NCI-H345 treated with DMSO at 0.1 percent for 48 hours (cell line): ENCODE data around the gene HIKESHI.

Experiments
- DNase-seq: peaks from one replicate; lab custom pipeline; 2025; ENCODE audit not compliant: unreplicated experiment; lab: John Stamatoyannopoulos, UW

HIKESHI gene

GRCh38 chr11:86374069-86374468 is 72.0 kb downstream of the HIKESHI start:
- DNase-seq: no peak

- DNase-seq: no peak
Observed at GRCh38 chr11:86374586-86374985, 72.5 kb downstream of the HIKESHI start, which contains the start of gene CCDC81. Gene CCDC81 (plus strand): TSS chr11:86374887. CDS start chr11:86375164, 277 bp downstream.

DNA sequence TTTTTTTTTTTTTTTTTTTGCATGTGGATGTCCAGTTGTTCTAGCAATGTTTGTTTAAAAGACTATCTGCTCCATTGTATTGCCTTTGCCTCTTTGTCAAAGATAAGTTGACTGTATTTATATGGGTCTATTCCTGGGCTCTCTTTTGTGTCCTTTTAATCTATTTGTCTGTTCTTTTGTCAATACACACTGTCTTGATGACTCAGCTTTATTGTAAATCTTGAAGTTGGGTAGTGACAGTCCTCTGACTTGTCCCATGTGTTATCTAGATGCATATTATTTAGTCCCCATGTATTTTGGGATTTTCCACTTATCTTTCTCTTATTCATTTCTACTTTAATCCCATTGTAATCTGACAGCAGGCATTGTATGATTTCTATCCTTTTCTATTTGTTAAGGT is 75.9 kb downstream of the HIKESHI start:
- DNase-seq: no peak

DNA sequence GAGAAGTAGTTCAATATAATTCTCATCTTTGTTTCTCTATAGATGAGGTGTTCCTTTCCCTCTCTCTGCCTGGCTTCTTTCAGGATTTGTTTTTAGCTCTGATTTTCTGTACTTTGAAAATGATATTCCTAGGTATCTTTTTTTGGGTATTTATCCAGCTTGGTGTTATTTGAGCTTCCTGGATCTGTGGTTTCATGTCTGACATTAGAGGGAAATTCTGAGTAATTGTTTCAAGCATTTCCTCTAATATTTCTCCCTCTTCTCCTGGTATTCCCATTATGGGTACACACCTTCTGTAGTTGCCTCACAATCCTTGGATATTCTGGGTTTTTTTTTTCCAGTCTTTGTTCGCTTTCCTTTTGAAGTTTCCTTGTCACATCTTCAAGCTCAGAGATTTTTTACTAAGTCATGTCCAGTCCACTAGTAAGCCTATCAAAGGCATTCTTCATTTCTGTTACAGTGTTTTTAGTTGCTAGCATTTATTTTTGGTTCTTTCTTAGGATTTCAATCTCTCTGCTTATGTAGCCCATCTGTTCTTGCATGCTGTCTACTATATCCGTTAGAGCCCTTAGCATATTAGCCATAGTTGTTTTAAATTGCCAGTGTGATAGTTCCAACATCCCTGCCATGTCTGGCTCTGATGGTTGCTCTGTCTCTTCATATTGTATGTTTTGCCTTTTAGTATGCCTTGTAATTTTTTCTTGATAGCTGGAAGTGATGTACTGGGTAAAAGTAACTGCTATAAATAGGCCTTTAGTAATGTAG is 78.4 kb downstream of the HIKESHI start:
- DNase-seq: no peak

DNA sequence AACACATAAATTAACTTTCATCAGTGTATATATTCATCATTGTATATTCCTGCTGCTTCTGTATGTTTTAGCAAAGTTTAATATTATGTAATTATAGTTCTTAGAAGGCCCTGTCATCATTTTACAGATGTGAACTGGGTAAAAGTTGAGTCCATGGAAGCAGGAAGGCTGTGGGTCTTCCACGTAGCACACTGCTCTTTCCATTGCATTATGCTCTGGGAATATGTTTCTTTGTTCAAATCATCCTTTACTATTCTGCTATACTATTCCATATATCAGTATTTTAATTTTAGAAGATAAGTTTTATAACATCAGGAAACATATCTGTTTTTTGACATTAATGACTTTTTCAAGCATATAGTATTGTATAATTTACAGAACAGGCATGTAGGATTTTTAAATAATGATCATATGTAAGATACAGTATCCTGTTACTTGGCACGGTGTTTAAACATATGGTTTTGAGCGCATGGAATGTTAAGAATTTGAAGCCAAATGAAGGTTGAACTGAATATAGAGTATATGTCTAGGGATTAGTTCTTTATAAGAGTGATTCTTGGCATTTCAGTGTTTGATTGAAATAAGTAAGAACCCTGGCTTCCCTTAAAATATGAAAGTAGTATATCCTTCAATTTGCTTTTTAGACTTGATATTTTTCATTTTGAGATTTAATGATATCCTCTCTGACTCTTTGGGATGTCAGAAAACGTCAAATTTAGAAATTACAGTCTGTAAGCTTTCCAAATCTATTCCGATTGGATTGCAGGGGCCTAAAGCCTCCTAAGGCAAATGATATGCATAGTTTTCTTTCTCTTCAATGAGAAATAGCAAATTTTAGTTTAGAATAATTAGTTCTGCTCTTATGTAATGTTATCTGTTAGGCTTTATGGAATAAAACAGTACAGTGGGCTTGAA is 81.3 kb downstream of the HIKESHI start:
- no peak for DNase-seq

- DNase-seq: no peak
Observed at GRCh38 chr11:86386283-86386682, 84.2 kb downstream of the HIKESHI start.

- no peak for DNase-seq
Observed at GRCh38 chr11:86386746-86387145, 84.7 kb downstream of the HIKESHI start.

DNA sequence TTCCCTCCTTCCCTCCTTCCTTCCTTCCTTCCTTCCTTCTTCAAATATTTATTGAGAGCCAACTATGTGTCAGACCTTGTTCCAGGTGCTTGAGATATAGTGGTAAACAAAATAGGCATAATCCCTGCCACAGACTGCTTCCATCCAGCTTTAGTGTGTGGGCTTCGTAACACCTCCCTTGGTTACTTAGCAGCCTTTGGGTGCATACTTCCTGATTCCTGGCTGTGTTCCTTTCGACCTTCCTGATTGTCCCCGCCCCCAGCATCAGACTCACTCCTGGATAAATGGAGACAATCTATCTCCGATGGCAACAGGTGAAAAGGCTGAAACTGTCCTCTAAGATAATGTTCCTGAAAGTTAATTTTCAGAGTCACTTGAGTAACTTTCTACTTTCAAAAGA is 86.2 kb downstream of the HIKESHI start:
- DNase-seq: no peak

DNA sequence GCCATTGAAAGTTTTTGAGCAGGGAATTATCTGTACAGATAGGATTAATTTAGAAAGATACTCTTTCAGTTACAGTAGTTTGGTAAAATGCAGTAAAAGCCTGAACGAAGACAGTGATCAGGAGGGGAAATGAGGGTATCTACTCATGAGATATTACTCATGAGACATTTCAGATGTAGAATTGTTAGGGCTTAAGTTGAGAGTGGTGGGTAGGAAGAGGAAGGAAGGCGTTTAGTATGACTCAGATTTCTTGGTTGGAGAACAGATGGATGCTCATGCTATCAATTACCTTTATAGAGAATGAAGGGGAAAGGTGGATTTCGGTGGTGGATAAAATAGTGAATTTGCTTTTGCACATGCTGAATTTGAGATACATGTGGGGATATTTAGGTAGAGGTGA is 88.4 kb downstream of the HIKESHI start:
- DNase-seq: no peak

GRCh38 chr11:86395061-86395551 is 93.1 kb downstream of the HIKESHI start:
- DNase-seq: no peak
